Kidney (tissue), 14 donors: ENCODE data around the gene ZC3H12D. TPM values are rescaled to one million over a fixed set of nuclear protein-coding genes. Genes with fewer than 3 reads are reported as not detected.

Experiments used
- DNase-seq, 5 donors: peaks; one replicate each; pipeline ENCODE4 v3.0.0-alpha.2; 2013 to 2020
- FAIRE-seq: peaks from 2 replicates; lab custom pipeline; 2012; peaks lifted over from hg19 to GRCh38; lab: Jason Lieb, UNC
- H3K27ac ChIP-seq, 2 donors: one replicate each; pipeline ENCODE4 v1.7.0; 2013; ENCODE audit warnings: low read depth in 2 of 2, low read length in 2 of 2, inconsistent platforms in 1 of 2
- H3K27me3 ChIP-seq: one replicate; pipeline ENCODE4 v1.7.1; 2013; ENCODE audit warnings: low read length, inconsistent platforms; ENCODE audit not compliant: control insufficient read depth, insufficient read depth
- H3K36me3 ChIP-seq, 3 donors: one replicate each; pipeline versions ENCODE4 v1.7.0 to v1.7.1; 2013; ENCODE audit warnings: low read length in 3 of 3, control low read depth in 1 of 3, inconsistent platforms in 1 of 3; ENCODE audit not compliant: insufficient read depth in 3 of 3, control insufficient read depth in 2 of 3
- H3K4me1 ChIP-seq, 3 donors: one replicate each; pipeline versions ENCODE4 v1.7.0 to v1.7.1; 2013; ENCODE audit warnings: low read length in 3 of 3, inconsistent platforms in 1 of 3, low read depth in 1 of 3; ENCODE audit not compliant: control insufficient read depth in 2 of 3, insufficient read depth in 2 of 3
- H3K4me3 ChIP-seq, 3 donors: one replicate each; pipeline versions ENCODE4 v1.7.0 to v1.8.1; 2013; ENCODE audit warnings: low read length in 3 of 3, control low read depth in 1 of 3, inconsistent platforms in 1 of 3
- H3K9ac ChIP-seq, 3 donors: one replicate each; pipeline versions ENCODE4 v1.7.0 to v1.7.1; 2013; ENCODE audit warnings: low read length in 3 of 3, control low read depth in 1 of 3, inconsistent platforms in 1 of 3
- H3K9me3 ChIP-seq, 3 donors: one replicate each; pipeline versions ENCODE4 v1.7.0 to v1.7.1; 2013; ENCODE audit warnings: low read length in 3 of 3, control low read depth in 1 of 3, inconsistent platforms in 1 of 3; ENCODE audit not compliant: control insufficient read depth in 2 of 3, insufficient read depth in 1 of 3
- CTCF ChIP-seq: IDR thresholded peaks from 3 replicates; pipeline ENCODE4 v1.5.1; 2012; ENCODE audit warnings: mild to moderate bottlenecking, moderate library complexity, borderline replicate concordance; ENCODE audit not compliant: insufficient read depth; ENCODE audit errors: extremely low read depth
- intact Hi-C: fragments of 100-400 bp; cut with DNase I; formaldehyde crosslinking; loops from one replicate; pipeline ENCODE4 v1.11.1; 2022
- polyA plus RNA-seq: library from polyadenylated mRNA; stranded (reverse); fragments of 350-450 nt; fragmentation: Illumina TruSeq; extraction: RNeasy Lipid Tissue Mini Kit (QIAGEN cat#74804); gene quantifications from one replicate; pipeline ENCODE4 v1.2.3, GENCODE V29; 2014; ENCODE audit warnings: low read depth, low replicate concordance; ENCODE audit not compliant: insufficient read depth
- total RNA-seq: library from RNA; stranded (reverse); fragmentation: NEBNext Ultra II Directional; extraction: Animal tissue kit (Norgen Biotek cat#: 25700); gene quantifications from one replicate; pipeline ENCODE4 v1.2.1, GENCODE V29; 2021
- donor health status: control.
- donor health status: control.
- donor health status: control.
- donor health status: control.
- donor health status: control.
- donor health status: DM: yes; HTN: yes; CAD: no.
- donor health status: Normal renal cell carcinoma (clear cell type).

The ZC3H12D gene
- total and polyA plus RNA-seq, 2 donors from 2014 or later, result 0.82 to 3.7 TPM

GRCh38 chr6:149425754-149426153 is 59.1 kb downstream of the ZC3H12D start:
- Histone ChIP-seq H3K27ac (no peak overlapping the region), H3K27me3 (no peaks in the 10 kb centered on the region), H3K9ac (no peak overlapping the region), H3K9me3 (no peaks in the 10 kb centered on the region), H3K4me1 (peaks cover 0 to 4% (median 4%) of the 10 kb centered on the region in 3 donors), H3K4me3 (no peak overlapping the region), H3K36me3 (no peaks in the 10 kb centered on the region)
- TF ChIP-seq CTCF, result no peak
- FAIRE-seq (no peak), DNase-seq (no peak)
- intact Hi-C loops, result loop anchor here (10.0 kb wide), 1 partner anchor 341 kb away; no protein-coding TSS in a partner anchor

- Histone ChIP-seq H3K27ac (no peak overlapping the region), H3K9ac (no peak overlapping the region), H3K36me3 (no peaks in the 10 kb centered on the region), H3K9me3 (no peaks in the 10 kb centered on the region), H3K27me3 (no peaks in the 10 kb centered on the region), H3K4me1 (peaks cover 0 to 4% (median 4%) of the 10 kb centered on the region in 3 donors), H3K4me3 (no peak overlapping the region)
- TF ChIP-seq CTCF, result no peak
- intact Hi-C loops, result loop anchor here (10.0 kb wide), 1 partner anchor 340 kb away; no protein-coding TSS in a partner anchor
- DNase-seq, result no peak
- FAIRE-seq, result no peak
These were observed 59.6 kb downstream of the ZC3H12D start for GRCh38 chr6:149425224-149425623.

GRCh38 chr6:149423964-149424440 is 60.8 kb downstream of the ZC3H12D start:
- FAIRE-seq, result no peak
- peak overlapping the region in 1 of 3 donors; percentile 20 for H3K4me3 ChIP-seq
- TF ChIP-seq CTCF, result no peak
- H3K27ac ChIP-seq, result no peak overlapping the region
- H3K36me3 ChIP-seq, result no peaks in the 10 kb centered on the region
- H3K27me3 ChIP-seq, result no peaks in the 10 kb centered on the region
- intact Hi-C loops, result loop anchor here (10.0 kb wide), 1 partner anchor 339 kb away; no protein-coding TSS in a partner anchor
- H3K9me3 ChIP-seq, result no peaks in the 10 kb centered on the region
- no peak for DNase-seq
- peaks cover 0 to 4% (median 4%) of the 10 kb centered on the region in 3 donors for H3K4me1 ChIP-seq
- no peak overlapping the region for H3K9ac ChIP-seq
